OCI-LY1 (cell line): ENCODE data around the gene PECR.

Source experiments
- CTCF ChIP-seq: fragments of 200-600 bp; sonication (generic), shearing (Covaris generic); IDR thresholded peaks from 2 replicates; pipeline ENCODE4 v1.5.1; 2017; ENCODE audit warnings: mild to moderate bottlenecking, antibody characterized with exemption, low read length, moderate library complexity, mixed read lengths
- EZH2 ChIP-seq: fragments of 200-600 bp; sonication (generic), shearing (Covaris generic); IDR thresholded peaks from 2 replicates; pipeline ENCODE4 v1.8.0; 2017; ENCODE audit warnings: borderline replicate concordance, mixed run types, mild to moderate bottlenecking, antibody characterized with exemption, low read length, moderate library complexity, mixed read lengths

GRCh38 chr2:216015722-216016464, 65.7 kb downstream of the PECR start:
- TF ChIP-seq CTCF (no peak), EZH2 (no peak)
